Erythroblast (primary cell): ENCODE results near the gene KLHL21.

ENCODE experiments used
- GATA1 ChIP-seq: IDR thresholded peaks from 2 replicates; pipeline ENCODE4 v1.6.1; 2011; ENCODE audit warnings: low read depth, mild to moderate bottlenecking, control low read depth, low read length, moderate library complexity
- POLR2A ChIP-seq: IDR thresholded peaks from 2 replicates; pipeline ENCODE4 v1.6.1; 2011; ENCODE audit warnings: mild to moderate bottlenecking, low read length

DNA sequence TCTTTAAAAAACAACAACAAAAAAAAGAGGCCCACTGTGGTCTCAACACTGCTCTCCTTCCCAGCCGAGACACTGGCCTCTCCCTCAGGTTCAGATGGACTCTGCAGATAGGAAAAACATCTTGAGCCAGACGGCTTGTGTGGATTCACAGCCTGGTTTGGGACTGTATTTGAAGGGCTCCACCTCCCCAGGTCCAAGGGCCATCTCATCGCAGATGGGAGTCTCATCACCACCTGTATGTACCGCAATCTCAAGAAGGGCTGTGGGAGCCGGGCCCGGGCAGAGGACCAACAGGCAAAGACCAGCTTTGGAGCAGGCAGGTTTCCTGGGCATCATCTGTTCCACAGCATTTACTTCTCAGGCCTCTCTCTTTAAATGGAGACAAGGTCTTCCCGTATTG, 12.6 kb downstream of the KLHL21 start:
- TF ChIP-seq POLR2A: no peak
- no peak for TF ChIP-seq GATA1
